Fibroblast of mammary gland (primary cell): ENCODE data around the gene ABCA4.

Source experiments
- DNase-seq: peaks from one replicate; pipeline ENCODE4 v3.0.0-alpha.2; 2010; ENCODE audit warnings: low read depth
- H3K4me3 ChIP-seq: 2 replicates; pipeline ENCODE4 v1.5.1; 2011; ENCODE audit warnings: low read depth, mild to moderate bottlenecking, low read length, moderate library complexity; ENCODE audit not compliant: control insufficient read depth
- TF ChIP-seq, protein P1 (sequence below): conservative IDR thresholded peaks from 2 replicates; pipeline ENCODE4 v1.5.1; 2011; ENCODE audit warnings: low read depth, low read length, inconsistent platforms; ENCODE audit not compliant: control insufficient read depth, insufficient read depth

Gene ABCA4

GRCh38 chr1:94042388-94042787 lies 78.6 kb downstream of the ABCA4 start:
- DNase-seq, result no peak
- TF ChIP-seq, protein P1, sequence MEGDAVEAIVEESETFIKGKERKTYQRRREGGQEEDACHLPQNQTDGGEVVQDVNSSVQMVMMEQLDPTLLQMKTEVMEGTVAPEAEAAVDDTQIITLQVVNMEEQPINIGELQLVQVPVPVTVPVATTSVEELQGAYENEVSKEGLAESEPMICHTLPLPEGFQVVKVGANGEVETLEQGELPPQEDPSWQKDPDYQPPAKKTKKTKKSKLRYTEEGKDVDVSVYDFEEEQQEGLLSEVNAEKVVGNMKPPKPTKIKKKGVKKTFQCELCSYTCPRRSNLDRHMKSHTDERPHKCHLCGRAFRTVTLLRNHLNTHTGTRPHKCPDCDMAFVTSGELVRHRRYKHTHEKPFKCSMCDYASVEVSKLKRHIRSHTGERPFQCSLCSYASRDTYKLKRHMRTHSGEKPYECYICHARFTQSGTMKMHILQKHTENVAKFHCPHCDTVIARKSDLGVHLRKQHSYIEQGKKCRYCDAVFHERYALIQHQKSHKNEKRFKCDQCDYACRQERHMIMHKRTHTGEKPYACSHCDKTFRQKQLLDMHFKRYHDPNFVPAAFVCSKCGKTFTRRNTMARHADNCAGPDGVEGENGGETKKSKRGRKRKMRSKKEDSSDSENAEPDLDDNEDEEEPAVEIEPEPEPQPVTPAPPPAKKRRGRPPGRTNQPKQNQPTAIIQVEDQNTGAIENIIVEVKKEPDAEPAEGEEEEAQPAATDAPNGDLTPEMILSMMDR, result no peak

DNA sequence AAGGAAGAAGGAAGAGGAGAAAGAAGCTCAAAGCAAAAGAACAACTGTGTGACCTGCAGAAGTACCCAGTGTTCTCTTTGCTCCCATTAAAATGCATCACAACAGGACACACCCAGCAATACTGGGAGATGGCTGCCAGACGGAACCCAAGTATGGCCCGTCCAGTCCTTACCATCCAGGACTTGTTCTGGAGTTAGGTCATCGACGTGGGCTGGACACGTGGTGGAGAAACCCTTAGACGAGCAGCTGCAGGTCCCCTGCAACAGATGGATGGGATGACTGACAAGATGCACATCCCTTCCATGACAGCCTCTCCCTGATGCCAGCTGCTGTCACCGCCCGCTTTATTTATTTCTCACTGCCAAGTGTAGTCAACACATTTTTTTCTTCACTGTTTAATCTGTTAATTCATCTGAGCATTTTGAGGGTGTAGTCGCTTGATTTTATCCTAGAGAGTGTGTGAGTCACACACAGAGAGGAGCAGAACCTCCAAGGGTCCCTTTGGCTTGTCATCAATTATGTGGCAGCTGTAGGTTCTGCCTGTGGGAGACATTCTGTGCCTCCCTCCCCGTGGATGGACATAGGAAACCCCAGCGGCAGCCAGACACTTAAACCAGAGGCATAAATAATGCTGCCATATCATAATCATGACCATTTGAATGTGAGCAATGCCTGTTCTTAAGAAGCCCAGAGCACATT lies 80.9 kb downstream of the ABCA4 start:
- DNase-seq, result peak; percentile 29
- TF ChIP-seq, protein P1, result no peak

More at GRCh38 chr1:94042388-94042787, 78.6 kb downstream of the ABCA4 start:
- no peak overlapping the region for H3K4me3 ChIP-seq

DNA sequence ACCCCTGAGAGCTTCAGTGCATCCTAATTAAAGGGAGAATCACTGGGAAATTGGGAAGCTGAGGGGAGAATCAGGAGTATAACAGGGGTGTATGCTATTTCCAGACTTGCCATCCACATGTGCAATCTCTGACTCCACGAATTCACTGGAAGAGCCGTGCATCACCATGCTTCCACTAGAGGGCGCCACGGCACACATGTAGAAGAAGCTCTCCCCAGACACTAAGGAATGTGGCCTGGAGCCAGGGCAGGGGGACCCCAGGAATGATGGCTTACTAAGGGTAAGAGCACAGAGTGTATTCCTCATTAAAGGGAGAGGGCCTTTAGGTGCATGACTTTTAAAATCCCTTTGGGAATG lies 81.5 kb downstream of the ABCA4 start:
- TF ChIP-seq, protein P1, result peak; percentile 87
- peak; percentile 67 for DNase-seq
- H3K4me3 ChIP-seq, result no peak overlapping the region

More for the DNA sequence above, 80.9 kb downstream of the ABCA4 start:
- H3K4me3 ChIP-seq, result no peak overlapping the region

DNA sequence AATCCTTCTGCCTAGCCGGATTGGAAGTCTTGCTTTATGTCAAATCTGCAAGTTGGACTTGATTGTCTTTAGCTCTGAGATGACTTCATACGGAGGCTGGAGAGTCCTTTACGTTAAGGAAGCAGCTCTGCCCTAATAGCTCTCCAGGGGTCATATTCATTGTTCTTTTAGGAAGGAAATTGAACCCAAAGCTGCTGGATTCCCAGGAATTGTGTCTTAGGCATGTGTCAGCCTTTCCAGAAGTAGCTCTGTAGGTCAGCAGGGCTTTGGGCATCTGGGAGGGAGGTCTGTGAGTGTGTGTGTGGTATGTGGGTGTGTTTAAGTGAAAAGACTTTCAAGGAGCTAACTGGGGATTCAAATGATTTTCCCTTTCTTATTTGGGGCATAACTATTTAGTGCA lies 82.4 kb downstream of the ABCA4 start:
- no peak overlapping the region for H3K4me3 ChIP-seq
- TF ChIP-seq, protein P1, result no peak
- DNase-seq, result peak; percentile 33

DNA sequence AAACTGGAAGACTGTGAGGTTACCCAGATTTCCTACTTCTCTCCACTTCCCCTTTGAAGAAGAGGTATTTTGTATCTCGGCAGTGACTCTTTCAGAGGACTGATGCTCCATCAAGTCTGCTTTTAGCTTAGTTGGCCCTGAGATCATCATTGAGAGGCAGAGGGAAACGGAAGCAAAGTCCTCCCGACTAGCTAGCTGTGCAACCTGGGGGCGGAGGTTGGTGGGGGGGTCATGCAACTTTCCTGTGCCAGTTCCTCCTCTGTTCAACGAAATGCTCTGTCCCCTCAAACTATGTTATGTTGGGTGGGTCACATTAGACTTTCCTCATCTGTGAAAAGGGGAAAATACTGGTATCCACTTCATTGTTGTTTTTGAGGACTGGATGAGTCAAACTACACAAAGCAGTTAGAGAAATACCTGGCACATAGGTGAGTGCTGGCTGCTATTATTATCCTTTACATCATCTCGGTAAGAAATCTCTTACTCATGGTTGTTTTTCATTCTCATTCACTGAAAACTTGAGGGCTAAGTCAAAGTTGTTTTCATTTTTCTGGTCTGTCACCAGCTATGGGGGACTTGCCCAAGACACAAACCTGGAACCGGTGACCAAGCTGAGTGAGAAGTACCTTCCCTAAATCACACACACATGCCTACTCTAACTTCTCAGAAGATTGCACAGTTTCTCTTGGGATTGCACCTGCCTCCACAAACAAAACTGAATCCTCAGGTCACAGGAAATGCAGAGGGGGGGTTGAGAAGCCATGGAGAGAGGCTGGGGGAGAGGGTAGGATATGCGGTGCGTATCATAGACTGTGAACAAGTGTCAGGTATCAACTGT lies 83.3 kb downstream of the ABCA4 start:
- no peak for DNase-seq
- TF ChIP-seq, protein P1, result no peak
- no peak overlapping the region for H3K4me3 ChIP-seq

- H3K4me3 ChIP-seq, result no peak overlapping the region
- TF ChIP-seq, protein P1, result no peak
- DNase-seq, result peak; percentile 70
Observed at GRCh38 chr1:94036730-94037129, 84.2 kb downstream of the ABCA4 start.
